WI38 (cell line): ENCODE results near the gene LHPP.

Source experiments
- H3K4me3 ChIP-seq: 2 replicates; pipeline ENCODE4 v1.5.1; 2011; ENCODE audit warnings: low read depth, mild to moderate bottlenecking, control low read depth, low read length
- CTCF ChIP-seq: IDR thresholded peaks from 2 replicates; pipeline ENCODE4 v1.5.1; 2012; ENCODE audit warnings: low read depth, mild to moderate bottlenecking, control low read depth, low read length

The LHPP gene

GRCh38 chr10:124465777-124466488 lies 4.3 kb downstream of the LHPP start:
- TF ChIP-seq CTCF: no peak
- no peak overlapping the region for H3K4me3 ChIP-seq

- no peak overlapping the region for H3K4me3 ChIP-seq
- TF ChIP-seq CTCF: no peak
These were observed 5.5 kb downstream of the LHPP start for GRCh38 chr10:124467165-124467564.

GRCh38 chr10:124468624-124469023 lies 7.0 kb downstream of the LHPP start:
- no peak overlapping the region for H3K4me3 ChIP-seq
- TF ChIP-seq CTCF: no peak

- TF ChIP-seq CTCF: no peak
- no peak overlapping the region for H3K4me3 ChIP-seq
These were observed 8.4 kb downstream of the LHPP start for GRCh38 chr10:124469956-124470484.

GRCh38 chr10:124470544-124471434 lies 9.2 kb downstream of the LHPP start:
- no peak overlapping the region for H3K4me3 ChIP-seq
- no peak for TF ChIP-seq CTCF

GRCh38 chr10:124472071-124472470 lies 10.4 kb downstream of the LHPP start:
- no peak overlapping the region for H3K4me3 ChIP-seq
- TF ChIP-seq CTCF: no peak

GRCh38 chr10:124473070-124473469 lies 11.4 kb downstream of the LHPP start:
- no peak overlapping the region for H3K4me3 ChIP-seq
- TF ChIP-seq CTCF: no peak
